DMS114 treated with DMSO at 0.1 percent for 48 hours (cell line): Measurements from ENCODE around the gene CAMSAP1.

Source experiments
- DNase-seq: peaks from one replicate; lab custom pipeline; 2025; ENCODE audit not compliant: unreplicated experiment; lab: John Stamatoyannopoulos, UW

Gene CAMSAP1

DNA sequence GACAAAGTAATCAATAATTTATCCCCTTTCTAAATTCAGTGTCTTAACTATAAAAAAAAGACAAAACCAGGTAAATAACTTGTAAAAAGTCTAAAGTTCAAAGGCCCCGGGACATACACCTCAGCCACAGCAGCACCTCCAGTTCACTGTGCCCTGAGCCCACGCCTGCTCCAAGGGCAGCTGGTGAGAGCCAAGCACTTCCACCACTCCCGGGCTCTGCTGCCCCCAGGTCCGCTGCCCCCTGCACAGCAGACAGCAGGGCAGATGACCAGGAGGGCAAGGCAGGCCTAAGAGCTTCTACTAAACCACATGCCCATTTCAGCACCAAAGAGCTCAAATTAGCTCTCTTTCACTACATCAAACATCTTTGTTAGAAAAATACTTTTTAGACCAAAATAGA, 91.9 kb downstream of the CAMSAP1 start:
- DNase-seq, result no peak

DNA sequence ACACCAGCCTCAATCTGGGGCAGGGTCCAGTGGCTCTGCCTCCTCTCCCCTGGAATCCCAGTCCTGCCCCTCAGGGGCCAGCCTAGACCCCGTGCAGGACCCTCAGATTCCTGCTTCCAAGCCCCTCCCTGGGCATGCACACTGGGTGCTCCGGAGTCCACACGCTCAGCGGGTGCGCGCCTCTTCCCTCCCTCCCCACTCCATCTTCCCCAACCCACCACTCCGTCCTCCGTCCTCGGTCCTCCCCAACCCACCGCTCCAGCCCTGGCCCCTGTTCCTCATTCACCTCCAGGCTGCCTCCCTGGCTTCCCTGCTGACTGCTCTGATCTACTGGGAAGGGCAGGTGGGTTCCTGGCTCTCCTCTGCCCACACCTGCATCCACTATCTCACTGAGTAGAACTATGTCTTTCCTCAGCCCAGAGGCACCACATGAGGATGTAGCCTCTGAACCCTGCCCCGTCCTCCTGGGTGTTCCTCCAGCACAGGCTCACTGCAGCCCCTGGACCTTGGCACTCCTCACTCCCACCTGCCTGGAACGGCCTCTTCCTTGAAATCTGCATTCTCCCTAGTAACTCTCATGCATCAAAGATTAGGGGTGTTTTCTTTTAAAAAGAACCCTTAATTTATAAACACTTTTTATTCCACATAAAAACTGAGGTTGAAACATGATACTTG, 92.8 kb downstream of the CAMSAP1 start:
- no peak for DNase-seq

DNA sequence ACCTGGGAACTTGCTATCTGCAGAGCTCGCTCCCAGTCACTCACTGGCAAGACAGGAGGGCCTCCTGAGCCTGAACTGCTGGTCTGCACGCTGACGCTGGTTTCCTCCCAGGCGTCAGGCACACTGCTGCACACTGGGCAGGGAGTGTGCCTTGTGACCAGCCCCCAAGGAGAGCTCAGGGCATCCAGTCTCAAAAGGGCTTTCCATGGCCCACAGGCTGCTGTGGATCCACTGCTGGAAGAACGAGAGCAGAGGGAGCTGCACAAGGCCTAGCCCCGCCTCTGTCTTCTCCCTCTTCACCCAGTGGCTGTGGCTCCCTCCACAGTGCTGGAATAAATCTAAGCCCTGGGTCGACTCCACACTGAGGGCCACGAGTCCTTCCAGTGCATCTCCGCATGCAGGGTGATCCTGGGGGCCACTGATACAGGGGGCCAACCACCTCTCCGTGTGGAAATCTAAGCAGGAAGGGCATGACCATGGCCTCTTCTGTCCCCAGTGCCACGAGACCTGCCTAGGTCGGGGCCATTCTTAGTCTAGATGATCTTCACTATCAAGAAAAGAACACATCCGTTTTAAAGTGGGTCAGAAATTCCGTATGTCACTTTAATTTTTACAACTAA, 93.6 kb downstream of the CAMSAP1 start:
- no peak for DNase-seq

DNA sequence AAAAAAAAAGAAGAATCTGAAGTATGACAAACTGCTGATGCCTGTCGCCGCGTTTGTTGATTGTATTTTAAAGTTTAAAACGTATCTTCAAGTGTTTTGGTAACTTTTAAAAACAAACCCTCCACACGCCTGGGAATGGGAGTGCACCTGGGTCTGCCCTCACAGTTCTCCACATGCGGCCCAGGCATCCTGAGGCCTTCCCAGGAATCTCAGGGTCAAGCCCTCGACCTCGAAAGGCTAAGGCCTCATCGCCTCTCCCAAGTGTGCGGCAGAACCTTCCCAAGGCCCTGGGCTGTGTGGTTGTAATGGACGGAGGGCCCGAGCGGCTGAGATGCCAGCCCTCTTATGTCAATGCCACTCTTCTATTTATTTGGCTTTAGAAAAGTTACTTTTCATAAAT, 94.4 kb downstream of the CAMSAP1 start:
- no peak for DNase-seq

- no peak for DNase-seq
These were observed 95.5 kb downstream of the CAMSAP1 start for GRCh38 chr9:135811801-135812200.

DNA sequence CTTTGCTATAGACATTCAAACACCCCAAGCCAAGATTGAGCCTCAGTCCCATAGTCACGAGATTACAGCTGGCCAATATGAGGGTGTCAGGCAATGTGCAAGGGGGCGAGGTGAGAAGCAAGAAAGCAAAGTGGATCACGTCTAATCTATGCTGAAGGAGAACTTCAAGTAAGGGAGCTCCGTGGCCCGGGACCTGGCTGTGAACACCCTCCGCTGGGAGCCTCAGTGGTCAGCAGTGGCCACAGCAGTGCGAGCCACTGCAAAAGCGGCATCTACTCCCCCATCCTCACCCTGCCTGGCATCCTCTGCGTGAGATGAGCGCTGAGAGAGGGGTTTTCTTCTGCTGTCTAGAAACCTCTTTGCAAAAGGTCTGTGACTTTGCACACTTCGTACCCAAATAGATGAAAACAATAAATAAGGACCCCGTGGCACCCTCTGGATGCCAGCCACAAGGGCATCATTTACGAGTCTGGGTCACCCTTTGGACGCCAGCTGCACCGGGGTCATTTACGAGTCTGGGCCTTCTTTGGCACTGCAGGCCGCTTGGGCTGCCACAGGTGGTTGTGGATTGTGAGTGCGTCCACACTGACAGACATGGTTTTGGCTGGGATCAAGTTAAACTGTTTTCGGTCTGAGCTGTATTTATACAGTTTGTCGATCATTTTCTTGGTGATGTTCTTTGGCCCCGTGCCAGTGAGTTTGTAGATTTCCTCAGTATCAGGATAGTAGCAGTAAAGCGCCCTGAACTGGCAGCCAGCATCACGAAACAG, 96.4 kb downstream of the CAMSAP1 start:
- DNase-seq, result no peak

- no peak for DNase-seq
These were observed 98.2 kb downstream of the CAMSAP1 start for GRCh38 chr9:135809166-135809565.

DNA sequence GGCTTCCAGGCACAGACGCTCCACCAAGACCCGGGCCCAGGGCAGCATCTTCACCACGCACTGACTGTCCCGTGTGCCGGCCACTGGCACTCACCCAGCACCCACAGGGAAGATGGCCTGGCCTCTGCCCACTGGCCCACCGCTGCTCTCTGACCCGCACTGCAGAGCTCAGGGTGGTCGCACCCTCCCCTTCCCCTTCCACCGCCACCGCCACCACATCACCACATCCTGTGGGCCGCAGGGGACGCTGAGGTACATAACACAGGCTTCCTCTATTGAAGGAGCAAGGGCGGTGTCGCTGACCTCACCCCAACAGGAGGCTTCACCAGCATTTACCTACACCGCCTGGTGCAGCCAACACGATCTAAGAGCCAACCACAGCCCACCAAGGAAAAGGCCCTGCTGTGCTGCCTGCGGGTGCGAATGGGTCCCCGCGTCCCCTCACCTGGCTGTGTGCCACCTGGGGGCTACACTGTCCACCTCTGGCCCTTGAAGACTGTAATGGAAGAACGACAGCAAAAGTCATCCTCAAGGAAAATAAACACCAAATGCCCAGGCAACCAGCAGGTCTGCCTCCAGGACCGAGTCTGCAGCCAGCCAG, 101.8 kb downstream of the CAMSAP1 start:
- DNase-seq, result no peak

DNA sequence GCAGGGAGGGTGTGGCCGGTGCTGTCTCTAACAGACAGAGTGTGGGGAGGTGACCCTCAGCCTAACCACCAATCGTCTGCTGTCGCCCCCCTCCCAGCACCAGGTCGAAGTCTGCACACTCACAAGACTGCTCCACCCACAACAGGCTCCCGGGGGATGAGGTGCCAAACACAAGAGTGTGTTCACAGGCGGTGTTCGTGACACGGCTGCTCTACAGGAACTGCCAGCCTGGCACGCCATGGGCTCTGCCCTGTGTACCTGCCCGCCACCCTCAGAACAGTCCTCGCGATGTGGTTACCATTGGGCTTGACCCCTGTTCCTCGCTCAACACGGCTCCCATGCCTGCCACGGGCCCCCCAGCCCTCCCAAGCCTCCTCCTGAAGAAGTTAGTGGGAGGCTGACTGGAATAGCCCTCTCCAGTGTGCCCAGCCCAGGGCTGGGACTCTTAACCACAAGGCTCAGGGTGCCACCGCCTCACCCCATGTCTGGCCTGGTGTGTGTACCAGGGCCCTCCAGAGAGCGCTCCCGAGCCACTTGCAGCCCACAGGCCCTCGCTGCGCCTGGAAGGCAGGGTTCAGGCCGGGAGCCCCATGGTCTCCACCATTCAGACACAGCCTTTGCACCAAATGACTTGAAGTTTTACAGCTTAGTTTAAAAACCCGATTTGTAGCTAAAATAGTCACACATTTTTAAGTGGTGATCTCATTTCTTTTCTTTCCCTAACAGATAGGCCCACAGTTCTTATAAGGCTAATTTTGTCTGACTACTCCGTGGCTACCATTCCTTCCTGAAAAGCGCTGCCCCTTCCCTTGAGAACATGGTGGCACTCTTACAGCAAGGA, 102.5 kb downstream of the CAMSAP1 start:
- DNase-seq, result no peak

DNA sequence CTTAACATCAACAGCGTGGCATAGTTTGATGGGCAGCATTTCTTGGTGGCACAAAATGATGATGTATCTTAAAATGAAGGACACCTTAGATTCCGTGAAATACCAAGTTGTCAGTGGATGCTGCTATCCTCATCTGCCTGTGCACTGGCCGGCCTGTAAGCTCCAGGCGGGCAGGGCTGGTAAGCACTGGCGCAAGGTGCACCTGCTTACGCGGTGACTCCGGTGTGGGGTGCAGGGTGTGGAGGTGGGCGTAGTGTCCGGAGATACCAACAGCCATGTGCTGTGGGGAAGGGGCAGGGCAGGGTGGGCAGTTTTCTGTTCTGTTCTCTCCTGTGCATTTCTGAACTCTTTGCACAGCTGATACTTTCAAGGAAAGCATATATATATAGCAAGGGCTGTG, 103.9 kb downstream of the CAMSAP1 start:
- no peak for DNase-seq

GRCh38 chr9:135802876-135803419, 104.4 kb downstream of the CAMSAP1 start:
- no peak for DNase-seq

- no peak for DNase-seq
These were observed 106.3 kb downstream of the CAMSAP1 start for GRCh38 chr9:135801070-135801469.

- no peak for DNase-seq
These were observed 108.1 kb downstream of the CAMSAP1 start for GRCh38 chr9:135799261-135799660.

DNA sequence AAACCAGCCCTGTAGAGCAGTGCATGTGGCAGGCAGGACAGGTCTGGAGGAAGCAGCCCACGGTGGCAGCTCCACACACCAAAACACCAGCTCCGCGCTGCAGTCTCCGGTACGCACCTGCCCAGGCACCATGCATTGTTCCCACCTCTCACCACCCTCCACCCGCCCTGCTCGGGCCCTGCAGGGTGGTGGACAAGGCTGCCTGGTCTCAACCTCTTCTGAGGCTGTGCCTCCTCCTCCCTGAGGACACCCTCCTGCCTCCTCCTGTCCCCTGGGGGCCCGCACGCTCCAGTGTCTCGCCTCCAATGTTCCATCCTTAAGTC, 109.1 kb downstream of the CAMSAP1 start:
- DNase-seq, result no peak

GRCh38 chr9:135797507-135798262, 109.7 kb downstream of the CAMSAP1 start:
- DNase-seq, result no peak

- DNase-seq, result no peak
These were observed 110.4 kb downstream of the CAMSAP1 start for GRCh38 chr9:135796784-135797485.

GRCh38 chr9:135795391-135795790, 112.0 kb downstream of the CAMSAP1 start:
- DNase-seq, result no peak

DNA sequence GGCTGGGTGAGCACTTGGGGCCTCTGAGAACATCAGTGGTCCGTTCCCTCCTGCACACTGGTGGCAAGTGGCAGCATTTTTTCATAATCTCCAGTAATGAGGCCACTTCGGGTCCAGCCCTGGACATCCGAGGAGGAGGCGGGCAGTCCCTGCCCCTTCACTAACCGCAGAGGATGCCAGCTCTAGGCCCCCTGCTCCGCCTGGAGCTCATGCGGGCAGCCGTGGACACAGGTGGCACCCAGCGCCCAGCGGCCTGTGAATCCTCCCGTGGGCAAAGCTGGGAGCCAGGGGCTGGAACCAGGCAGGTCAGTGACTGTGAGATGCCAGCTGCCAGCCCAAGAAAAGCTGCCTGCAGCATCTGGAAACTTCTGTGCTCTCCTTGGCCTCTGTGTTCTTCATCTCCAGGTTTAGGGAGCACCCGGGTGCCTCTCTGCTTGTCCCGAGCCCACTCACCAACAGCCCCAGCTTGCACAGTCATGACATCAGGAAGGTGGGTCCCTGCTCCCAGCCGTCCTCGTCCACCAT, 112.9 kb downstream of the CAMSAP1 start:
- no peak for DNase-seq

DNA sequence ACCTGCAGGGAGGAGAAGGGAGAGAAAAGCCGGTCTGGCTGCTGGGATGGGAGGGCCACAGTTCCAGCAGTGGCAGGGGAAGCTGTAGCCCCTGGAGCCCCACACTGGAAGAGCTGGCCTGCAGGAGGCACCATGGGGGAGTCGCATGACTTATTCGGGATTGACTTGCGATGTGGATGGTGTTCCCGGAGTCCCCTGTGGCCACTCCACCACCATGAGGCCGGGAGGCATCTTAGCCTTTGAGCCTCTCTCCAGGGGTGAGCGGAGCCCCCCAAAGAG, 113.3 kb downstream of the CAMSAP1 start:
- no peak for DNase-seq
